ENCODE data around the gene SPRR3.

Gene SPRR3

GRCh38 chr1:153001382-153001781 lies at the start of gene SPRR3:
Gene SPRR3 (plus strand): TSS chr1:153001749. CDS start chr1:153003021, 1,272 bp downstream.
- DNase-seq, result no peak

- no peak for DNase-seq
These were observed 47.8 kb upstream of the SPRR3 start for GRCh38 chr1:152953761-152954160.

- DNase-seq, result no peak
These were observed 47.1 kb upstream of the SPRR3 start for GRCh38 chr1:152954436-152954835.

GRCh38 chr1:152957561-152957960 lies 44.0 kb upstream of the SPRR3 start:
- DNase-seq, result no peak

GRCh38 chr1:152959273-152959672 lies 42.3 kb upstream of the SPRR3 start:
- no peak for DNase-seq

GRCh38 chr1:152959801-152960451 lies 41.6 kb upstream of the SPRR3 start:
- DNase-seq, result no peak

- no peak for DNase-seq
These were observed 41.0 kb upstream of the SPRR3 start for GRCh38 chr1:152960452-152961044.

- DNase-seq, result no peak
These were observed 40.2 kb upstream of the SPRR3 start for GRCh38 chr1:152961226-152961891.

- no peak for DNase-seq
These were observed 38.6 kb upstream of the SPRR3 start for GRCh38 chr1:152962876-152963415.

- DNase-seq, result no peak
These were observed 37.0 kb upstream of the SPRR3 start for GRCh38 chr1:152964536-152964935.

- no peak for DNase-seq
These were observed 35.7 kb upstream of the SPRR3 start for GRCh38 chr1:152965853-152966252.

GRCh38 chr1:152967201-152967600 lies 34.3 kb upstream of the SPRR3 start:
- no peak for DNase-seq

- no peak for DNase-seq
These were observed 33.3 kb upstream of the SPRR3 start for GRCh38 chr1:152968248-152968647.

GRCh38 chr1:152969036-152969435 lies 32.5 kb upstream of the SPRR3 start:
- DNase-seq, result no peak

GRCh38 chr1:152970495-152970894 lies 31.1 kb upstream of the SPRR3 start, which contains the start of gene SPRR4:
Gene SPRR4 (plus strand): TSS chr1:152970648. CDS start chr1:152971891, 1,243 bp downstream.
- DNase-seq, result no peak

GRCh38 chr1:152972196-152972886 lies 29.2 kb upstream of the SPRR3 start:
- no peak for DNase-seq

GRCh38 chr1:152976688-152977087 lies 24.9 kb upstream of the SPRR3 start:
- no peak for DNase-seq

GRCh38 chr1:152977614-152978013 lies 23.9 kb upstream of the SPRR3 start:
- DNase-seq, result no peak

- DNase-seq, result no peak
These were observed 20.9 kb upstream of the SPRR3 start for GRCh38 chr1:152980676-152981075.

GRCh38 chr1:152981146-152981871 lies 20.2 kb upstream of the SPRR3 start:
- DNase-seq, result no peak

- no peak for DNase-seq
These were observed 19.5 kb upstream of the SPRR3 start for GRCh38 chr1:152982076-152982475.

- DNase-seq, result no peak
These were observed 18.3 kb upstream of the SPRR3 start for GRCh38 chr1:152983234-152983633.

GRCh38 chr1:152983743-152984142 lies 17.8 kb upstream of the SPRR3 start, which contains the start of gene SPRR1A:
Gene SPRR1A (plus strand): TSS chr1:152984081. CDS start chr1:152985231, 1,150 bp downstream.
- DNase-seq, result no peak
